Sigmoid colon (tissue), 4 donors: ENCODE results near the gene COL6A5.

Source experiments
- POLR2A ChIP-seq, 2 donors: fragments of 450-650 bp; IDR thresholded peaks; one replicate each; pipeline ENCODE4 v1.6.1; 2016; ENCODE audit warnings: antibody characterized with exemption in 2 of 2, mild to moderate bottlenecking in 2 of 2, moderate library complexity in 2 of 2
- POLR2AphosphoS5 ChIP-seq, 4 donors: sonication (generic); formaldehyde crosslinking; IDR thresholded peaks; one replicate each; pipeline ENCODE4 v1.6.1; 2017; ENCODE audit warnings: antibody characterized with exemption in 4 of 4
- TF ChIP-seq, protein P1 (sequence below), 4 experiments: fragments of 450-650 bp in 3 of 4; fragments of 200-600 bp in 1 of 4; IDR thresholded peaks; one replicate each; pipeline ENCODE4 v1.5.1; 2016 to 2019; ENCODE audit warnings: antibody characterized with exemption in 4 of 4, mild to moderate bottlenecking in 3 of 4, moderate library complexity in 2 of 4

DNA sequence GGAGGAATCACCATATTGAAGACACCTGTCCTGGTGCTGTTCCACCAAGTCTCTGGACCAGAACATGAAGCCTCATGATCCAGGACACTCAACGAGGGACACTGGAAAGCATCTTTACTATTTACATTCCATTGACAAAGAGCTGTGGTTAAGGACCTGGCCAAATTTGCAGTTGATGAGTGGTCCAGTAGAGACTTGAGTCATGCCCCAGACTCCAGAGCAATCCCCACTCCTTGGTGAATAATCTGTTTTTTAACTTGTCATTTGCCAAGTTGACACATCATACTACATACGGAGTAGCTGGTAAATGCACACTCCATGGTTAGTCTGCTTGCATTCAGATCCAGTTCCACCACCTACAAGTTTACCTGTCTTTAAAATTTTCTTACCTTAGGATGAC is 170.3 kb downstream of the COL6A5 start:
- TF ChIP-seq, protein P1, sequence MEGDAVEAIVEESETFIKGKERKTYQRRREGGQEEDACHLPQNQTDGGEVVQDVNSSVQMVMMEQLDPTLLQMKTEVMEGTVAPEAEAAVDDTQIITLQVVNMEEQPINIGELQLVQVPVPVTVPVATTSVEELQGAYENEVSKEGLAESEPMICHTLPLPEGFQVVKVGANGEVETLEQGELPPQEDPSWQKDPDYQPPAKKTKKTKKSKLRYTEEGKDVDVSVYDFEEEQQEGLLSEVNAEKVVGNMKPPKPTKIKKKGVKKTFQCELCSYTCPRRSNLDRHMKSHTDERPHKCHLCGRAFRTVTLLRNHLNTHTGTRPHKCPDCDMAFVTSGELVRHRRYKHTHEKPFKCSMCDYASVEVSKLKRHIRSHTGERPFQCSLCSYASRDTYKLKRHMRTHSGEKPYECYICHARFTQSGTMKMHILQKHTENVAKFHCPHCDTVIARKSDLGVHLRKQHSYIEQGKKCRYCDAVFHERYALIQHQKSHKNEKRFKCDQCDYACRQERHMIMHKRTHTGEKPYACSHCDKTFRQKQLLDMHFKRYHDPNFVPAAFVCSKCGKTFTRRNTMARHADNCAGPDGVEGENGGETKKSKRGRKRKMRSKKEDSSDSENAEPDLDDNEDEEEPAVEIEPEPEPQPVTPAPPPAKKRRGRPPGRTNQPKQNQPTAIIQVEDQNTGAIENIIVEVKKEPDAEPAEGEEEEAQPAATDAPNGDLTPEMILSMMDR (IDR thresholded peaks at IDR 0.05), result no peak
- no peak for TF ChIP-seq POLR2AphosphoS5 (IDR thresholded peaks at IDR 0.05)
- no peak for TF ChIP-seq POLR2A (IDR thresholded peaks at IDR 0.05)
